ENCODE results near the gene GGPS1.
"Not testable (repeated sequence)": the region's sequence is repeated elsewhere in the genome, so short reads cannot be mapped to it uniquely, and the experiment has no call there.

DNA sequence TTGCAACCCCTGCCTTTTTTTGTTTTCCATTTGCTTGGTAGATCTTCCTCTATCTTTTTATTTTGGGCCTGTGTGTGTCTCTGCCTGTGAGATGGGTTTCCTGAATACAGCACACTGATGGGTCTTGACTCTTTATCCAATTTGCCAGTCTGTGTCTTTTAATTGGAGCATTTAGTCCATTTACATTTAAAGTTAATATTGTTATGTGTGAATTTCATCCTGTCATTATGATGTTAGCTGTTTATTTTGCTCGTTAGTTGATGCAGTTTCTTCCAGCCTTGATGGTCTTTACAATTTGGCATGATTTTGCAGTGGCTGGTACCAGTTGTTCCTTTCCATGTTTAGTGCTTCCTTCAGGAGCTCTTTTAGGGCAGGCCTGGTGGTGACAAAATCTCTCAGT is 57.3 kb downstream of the GGPS1 start:
- TF ChIP-seq, protein P1, sequence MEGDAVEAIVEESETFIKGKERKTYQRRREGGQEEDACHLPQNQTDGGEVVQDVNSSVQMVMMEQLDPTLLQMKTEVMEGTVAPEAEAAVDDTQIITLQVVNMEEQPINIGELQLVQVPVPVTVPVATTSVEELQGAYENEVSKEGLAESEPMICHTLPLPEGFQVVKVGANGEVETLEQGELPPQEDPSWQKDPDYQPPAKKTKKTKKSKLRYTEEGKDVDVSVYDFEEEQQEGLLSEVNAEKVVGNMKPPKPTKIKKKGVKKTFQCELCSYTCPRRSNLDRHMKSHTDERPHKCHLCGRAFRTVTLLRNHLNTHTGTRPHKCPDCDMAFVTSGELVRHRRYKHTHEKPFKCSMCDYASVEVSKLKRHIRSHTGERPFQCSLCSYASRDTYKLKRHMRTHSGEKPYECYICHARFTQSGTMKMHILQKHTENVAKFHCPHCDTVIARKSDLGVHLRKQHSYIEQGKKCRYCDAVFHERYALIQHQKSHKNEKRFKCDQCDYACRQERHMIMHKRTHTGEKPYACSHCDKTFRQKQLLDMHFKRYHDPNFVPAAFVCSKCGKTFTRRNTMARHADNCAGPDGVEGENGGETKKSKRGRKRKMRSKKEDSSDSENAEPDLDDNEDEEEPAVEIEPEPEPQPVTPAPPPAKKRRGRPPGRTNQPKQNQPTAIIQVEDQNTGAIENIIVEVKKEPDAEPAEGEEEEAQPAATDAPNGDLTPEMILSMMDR (IDR thresholded peaks at IDR 0.05), result not testable (repeated sequence)
- not testable (repeated sequence) for TF ChIP-seq POLR2A (IDR thresholded peaks at IDR 0.05)

All from lower leg skin (tissue), 3 donors.